ENCODE results near the gene VPS13C.

Gene VPS13C

DNA sequence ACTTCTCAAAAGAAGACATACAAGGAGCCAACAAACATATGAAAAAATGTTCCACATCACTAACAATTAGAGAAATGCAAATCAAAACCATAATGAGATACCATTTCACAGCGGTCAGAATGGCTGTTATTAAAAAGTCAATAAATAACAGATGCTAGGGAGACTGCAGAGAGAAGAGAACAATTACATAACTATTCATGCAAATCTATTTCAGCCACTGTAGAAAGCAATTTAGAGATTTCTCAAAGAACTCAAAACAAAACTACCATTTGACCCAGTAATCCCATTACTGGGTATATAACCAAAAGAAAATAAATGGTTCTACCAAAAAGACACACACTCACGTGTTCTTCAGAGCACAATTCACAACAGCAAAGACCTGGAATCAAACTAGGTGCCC, 116.3 kb downstream of the VPS13C start:
- in situ Hi-C loops (cut with MboI; ENCODE audit: low sequenced_read_pairs): no loop called here

DNA sequence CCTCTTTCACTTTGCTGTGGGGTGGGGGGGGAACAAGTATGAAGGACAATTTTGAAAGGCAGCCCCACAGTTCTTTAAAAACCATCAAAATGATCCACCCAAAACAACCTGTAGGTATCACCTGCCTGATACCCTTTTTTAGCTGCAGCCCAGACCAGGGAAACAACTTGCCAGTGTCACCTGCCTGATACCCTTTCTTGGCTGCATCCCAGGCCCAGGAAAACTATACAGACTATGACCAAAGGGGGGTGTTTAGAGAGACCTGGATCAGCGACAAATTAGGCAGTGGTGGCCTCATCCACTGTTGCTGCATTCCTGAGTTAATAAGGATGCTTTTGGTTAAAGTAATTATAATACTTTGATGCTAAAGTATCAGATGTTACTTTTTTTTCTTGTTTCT, 122.0 kb downstream of the VPS13C start:
- in situ Hi-C loops (cut with MboI; ENCODE audit: low sequenced_read_pairs): no loop called here

DNA sequence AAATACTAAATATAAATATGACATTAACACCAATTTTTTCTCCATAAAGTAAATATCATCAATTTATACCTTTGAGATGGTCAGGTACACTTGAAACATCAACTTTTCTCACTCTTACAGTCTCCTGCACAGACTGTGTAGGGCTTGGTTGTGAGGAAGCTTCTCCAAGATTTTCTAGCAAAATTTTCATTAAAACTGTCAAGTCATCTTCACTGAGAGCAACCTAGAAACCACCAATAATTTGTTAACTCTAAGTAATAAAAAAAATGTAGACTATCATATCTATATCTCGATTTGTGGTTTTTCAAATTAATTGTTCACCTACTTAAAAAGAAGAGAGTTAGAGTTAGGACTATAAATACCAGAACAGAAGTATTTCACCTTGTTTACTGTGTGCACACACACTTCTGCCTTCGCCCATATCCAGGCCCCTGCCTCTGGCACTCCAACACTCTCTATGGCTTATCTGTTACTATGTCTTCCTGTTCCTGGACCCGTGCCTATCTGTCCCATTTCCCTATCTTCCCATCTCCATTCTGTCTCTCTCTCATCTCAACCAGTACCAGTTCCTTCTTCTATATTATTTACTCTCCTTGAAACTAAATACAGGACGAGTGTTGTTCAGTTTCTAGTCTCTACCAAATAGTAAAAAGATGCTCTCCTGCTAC, 123.6 kb downstream of the VPS13C start:
- in situ Hi-C loops (cut with MboI; ENCODE audit: low sequenced_read_pairs): no loop called here

DNA sequence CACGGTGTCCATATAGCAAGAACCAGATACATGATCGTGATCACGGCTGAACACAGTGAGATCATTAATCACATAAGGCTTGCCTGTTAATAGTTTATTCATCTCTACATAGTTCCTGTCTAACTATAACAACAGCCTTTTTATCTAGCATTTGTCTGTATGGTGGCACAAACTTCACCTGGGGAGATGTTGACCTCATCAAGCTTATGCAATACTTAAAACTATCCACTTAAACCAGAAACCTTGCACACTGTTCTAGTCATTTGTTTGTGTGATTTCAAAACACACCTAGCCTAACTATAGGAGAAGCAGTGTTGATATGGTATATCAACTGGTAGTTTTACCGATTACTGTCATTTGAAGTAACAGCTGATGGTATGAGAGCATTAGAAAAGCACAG, 124.8 kb downstream of the VPS13C start:
- in situ Hi-C loops (cut with MboI; ENCODE audit: low sequenced_read_pairs): no loop called here

DNA sequence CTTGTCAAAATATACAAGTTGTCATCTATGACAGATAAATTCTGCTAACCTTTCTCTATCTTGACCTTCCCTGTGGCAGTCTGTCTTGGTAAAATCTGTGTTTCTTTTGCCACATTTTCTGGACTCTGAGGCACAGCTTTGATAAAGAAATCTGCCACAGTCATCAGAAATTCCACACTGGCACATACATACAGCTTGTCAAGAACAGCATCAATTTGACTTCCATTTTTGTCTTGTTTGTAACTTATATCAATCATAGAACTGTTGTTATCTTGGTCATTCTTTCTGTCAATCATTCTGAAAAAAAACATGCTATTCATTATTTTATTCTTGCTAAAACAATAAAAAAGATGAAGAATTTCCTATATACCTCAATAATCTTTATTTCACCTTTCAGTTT, 130.8 kb downstream of the VPS13C start:
- in situ Hi-C loops (cut with MboI; ENCODE audit: low sequenced_read_pairs): no loop called here

DNA sequence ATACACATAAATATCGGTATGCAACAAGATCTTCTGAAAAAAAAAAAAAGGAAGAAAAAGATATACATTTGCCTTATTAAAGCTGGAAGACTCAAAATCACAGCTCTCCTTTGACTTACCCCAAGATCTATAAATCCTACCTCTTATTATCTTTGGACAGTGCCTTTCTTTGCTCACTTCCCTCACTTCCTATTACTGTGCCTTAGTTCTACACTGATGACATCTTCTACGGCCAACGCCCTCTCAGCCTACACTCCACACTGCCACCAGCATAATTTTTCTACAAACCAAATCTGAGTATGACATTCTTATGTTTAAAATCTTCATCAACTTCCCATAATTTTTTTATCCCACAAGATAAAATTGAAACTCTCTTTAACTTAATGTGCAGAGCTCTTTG, 137.1 kb downstream of the VPS13C start:
- in situ Hi-C loops (cut with MboI; ENCODE audit: low sequenced_read_pairs): no loop called here

DNA sequence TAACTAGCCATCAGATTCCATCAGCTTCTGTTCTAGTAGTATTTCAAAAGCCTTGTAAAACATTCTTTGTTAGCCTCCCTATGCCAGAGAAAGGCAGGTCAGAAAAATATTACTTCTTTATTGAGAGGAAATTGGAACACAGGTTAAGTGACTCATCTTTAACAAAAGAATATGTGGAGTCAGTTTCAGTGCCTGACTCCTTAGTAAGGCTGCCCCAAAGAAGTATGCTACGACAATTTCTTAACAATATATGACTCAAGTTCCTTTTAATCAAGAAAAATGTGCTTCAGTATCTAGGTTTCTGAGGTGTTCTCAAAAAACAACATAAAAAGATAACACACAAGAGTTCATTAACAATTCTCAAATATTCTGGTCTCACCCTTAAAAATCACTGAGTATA, 139.2 kb downstream of the VPS13C start:
- in situ Hi-C loops (cut with MboI; ENCODE audit: low sequenced_read_pairs): no loop called here

DNA sequence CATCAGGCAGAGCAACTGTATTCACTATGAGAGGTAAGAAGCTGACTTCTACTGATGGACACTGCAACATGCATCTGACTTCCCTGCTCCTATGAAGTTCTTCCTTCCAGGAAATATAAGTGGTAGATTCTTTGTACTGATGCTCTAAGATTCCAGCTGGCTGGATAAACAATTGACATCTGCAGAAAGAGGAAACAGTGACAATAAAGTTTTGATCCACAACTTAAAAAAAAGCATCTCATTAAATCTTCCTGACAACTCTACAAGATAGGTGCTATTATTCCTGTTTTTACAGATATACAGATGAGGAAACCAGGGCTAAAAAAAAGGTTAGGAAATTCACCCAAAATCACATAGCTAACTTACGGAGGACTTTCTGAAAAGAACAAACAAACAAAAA, 142.8 kb downstream of the VPS13C start:
- in situ Hi-C loops (cut with MboI; ENCODE audit: low sequenced_read_pairs): no loop called here

DNA sequence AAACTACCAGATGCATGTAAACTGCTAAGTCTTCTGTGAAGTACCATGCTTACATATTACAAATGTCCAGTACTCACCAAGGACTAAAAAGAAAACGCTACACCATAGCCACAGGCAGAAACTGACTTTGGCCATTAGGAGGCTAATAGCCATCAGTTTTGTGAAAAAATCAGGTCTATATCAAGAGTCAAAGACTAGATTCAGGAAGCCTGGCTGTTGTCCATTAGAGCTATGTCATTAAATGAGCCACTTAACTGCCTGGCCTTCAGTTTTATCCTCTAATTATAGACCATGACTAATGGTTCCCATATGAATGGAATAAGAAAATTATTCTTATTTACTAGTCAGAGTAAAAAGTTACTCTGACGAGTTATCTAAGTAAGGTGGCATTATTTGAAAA, 144.1 kb downstream of the VPS13C start:
- in situ Hi-C loops (cut with MboI; ENCODE audit: low sequenced_read_pairs): no loop called here

DNA sequence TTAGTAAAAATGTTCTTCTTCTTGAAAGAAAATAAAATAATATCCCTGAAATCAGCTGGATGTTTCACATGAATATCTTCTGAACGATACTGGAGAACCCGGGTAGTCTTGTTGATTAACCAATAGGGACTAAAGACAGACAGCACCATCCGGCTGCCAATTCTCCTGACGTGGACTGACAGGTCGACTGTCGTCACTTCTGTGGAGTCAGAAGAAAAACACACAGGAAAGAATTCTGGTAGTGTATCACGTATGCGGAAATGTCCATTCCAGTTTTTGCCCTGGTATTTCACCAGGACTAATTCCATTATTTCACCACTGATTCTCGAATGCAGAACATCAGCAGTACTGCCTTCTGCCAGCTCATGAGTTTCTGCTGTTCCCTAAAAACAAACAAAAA, 144.6 kb downstream of the VPS13C start:
- in situ Hi-C loops (cut with MboI; ENCODE audit: low sequenced_read_pairs): no loop called here

DNA sequence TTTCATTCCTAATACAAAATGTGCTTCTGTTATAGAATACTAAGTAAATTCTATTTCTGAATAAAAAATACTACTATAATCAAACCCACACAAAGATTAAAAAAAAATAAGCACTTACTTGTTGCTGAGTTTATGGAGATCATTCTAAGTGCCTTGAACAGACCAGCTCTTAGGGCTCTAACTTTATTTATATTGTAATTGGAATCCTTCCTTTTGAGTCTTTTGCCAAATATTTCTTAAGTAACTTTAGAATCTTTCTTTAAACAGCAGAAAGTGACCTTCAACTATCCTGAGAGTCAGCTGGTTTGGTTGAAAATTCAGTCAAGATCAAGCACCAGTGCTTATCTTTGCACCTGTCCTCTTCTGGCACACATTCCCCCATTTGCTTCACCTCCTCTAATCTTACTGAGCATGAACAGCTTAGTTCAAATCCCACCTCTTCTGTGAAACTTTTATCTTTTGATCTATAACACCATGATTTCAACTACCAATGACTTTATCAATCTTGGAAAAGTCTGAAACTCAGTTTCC, 149.3 kb downstream of the VPS13C start:
- in situ Hi-C loops (cut with MboI; ENCODE audit: low sequenced_read_pairs): no loop called here

DNA sequence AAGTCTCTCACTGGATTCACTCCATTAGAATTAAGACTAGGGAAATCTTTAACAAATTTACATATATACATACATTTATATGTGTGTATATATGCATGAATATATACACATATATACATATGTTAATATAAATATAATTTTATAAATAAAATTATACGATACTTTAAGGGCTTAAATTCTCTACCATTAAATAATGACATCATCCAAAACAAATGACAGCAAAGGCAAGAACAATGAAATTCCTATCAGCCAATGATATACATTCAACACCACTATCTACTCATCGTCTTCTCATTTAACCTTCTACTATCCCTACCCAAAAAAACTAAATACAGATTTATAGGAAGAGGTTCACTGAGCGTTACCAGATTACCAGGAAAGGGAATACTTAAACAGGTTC, 152.0 kb downstream of the VPS13C start:
- in situ Hi-C loops (cut with MboI; ENCODE audit: low sequenced_read_pairs): no loop called here

DNA sequence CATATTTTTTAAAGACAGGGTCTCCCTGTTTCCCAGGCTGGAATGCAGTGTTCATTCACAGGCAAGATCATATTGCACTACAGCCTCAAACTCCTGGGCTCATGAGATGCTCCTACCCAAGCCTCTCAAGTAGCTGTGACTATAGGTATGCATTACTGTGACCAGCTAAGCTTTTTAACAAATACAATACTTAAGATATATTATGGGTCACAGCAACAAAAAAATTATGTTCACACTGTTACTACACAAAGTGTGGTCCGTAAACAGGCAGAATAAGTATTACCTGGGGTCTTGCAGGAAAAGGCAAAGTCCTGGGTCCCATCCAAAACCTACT, 152.5 kb downstream of the VPS13C start:
- in situ Hi-C loops (cut with MboI; ENCODE audit: low sequenced_read_pairs): no loop called here

DNA sequence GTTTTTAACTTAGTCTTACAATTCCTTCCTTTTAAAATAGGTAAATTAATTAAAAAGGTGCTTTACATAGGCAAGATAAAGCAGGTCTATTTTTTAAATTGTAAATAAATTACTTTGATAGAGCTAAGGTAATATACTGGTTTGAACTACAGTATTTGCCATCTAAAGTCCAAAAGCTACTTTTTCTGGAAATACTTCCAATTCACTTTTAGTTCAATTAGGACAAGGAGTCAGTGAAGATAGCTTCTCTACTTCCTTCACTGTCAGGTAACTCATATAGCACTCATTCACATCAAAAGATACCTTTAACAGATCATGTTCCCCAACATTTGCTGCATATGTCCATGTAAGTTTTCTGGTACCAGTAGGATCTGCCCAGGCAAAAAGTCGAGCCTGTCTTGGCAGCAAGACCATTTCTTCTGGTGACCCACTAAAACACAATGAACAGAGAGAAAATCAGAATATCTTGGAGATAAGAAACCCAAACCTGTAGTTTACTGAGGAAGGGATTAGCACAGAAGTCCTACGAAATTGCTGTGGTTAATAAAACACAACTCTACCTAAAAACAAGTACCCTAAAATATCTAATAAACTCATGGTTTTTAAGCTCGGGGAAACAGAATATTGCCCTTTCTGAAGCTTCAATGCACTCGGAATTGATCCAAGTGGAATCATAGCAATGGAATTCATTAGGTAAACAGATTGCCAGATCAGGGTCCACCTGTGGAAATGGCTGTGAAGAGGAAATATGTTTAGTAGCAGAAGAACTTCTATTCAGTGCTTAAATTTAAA, 153.1 kb downstream of the VPS13C start:
- in situ Hi-C loops (cut with MboI; ENCODE audit: low sequenced_read_pairs): no loop called here

DNA sequence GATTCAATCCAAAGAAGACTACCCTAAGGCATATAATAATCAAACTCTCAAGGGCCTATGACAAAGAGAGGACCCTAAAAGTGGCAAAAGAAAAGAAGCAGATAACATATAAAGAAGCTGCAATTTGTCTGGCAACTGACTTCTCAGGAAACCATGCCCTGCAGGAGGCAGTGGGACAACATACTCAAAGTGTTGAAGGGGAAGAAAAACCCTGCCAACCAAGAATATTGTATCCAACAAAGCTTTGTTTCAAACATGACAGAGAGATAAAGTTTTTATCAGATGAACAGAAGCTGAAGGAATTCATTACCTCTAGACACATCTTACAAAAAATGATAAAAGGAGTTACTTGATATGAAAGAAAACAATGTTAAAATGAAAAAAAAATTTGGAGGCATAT, 167.1 kb downstream of the VPS13C start:
- in situ Hi-C loops (cut with MboI; ENCODE audit: low sequenced_read_pairs): no loop called here

DNA sequence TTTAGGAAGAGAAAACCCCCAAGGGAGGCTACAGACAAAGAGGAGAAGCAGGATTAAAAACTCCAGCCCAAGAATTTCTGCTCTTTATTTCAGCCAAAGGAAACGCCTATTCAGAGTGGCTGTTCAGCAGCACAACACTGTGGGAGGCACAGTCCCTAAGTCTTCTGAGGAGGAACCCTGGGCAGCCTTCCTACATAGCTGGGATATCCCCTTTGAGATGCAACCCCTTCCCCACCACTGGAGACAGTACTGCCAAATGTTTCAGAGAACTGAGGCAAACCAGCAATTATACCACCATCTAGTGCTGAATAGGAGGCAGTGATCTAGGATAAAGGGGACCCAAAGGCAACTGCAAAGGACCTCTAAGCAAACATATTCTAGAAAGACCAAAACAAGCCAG, 168.1 kb downstream of the VPS13C start:
- in situ Hi-C loops (cut with MboI; ENCODE audit: low sequenced_read_pairs): no loop called here

DNA sequence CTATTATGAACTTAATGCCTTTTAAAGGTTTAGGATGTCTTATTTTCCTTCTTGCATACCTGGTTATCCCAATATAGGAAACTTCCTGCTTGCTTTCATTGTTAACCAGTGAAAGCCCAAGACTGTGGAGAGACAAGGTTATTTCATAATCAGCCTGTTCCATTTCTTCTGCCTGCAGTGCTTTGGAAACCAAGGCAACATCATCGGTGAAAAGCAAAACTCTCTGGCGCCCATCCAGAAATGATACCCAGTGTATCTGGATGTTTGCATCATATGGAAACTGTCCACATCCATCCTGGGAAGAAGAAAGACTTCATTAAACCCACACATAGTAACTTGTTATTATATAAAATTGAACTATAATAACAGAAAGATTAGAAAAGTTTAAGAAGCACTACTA, 170.1 kb downstream of the VPS13C start:
- in situ Hi-C loops (cut with MboI; ENCODE audit: low sequenced_read_pairs): no loop called here

DNA sequence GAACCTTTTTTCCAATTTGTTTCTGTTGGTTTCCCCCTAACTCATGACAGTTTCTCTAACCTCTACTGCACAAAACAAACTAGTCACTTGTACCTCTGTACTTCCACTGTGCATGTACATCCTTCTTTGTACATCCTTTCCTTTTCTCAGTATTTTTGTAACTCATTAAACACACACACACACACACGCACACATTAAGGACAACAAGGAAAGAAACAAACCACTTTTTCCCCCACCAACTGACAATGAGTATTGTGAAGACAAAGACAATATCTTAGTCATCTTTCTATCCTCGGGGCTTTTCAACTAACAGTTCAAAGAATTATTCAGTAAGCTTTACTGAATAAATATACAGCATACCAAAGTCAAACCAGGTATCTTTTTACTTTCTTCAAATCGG, 170.5 kb downstream of the VPS13C start:
- in situ Hi-C loops (cut with MboI; ENCODE audit: low sequenced_read_pairs): no loop called here

DNA sequence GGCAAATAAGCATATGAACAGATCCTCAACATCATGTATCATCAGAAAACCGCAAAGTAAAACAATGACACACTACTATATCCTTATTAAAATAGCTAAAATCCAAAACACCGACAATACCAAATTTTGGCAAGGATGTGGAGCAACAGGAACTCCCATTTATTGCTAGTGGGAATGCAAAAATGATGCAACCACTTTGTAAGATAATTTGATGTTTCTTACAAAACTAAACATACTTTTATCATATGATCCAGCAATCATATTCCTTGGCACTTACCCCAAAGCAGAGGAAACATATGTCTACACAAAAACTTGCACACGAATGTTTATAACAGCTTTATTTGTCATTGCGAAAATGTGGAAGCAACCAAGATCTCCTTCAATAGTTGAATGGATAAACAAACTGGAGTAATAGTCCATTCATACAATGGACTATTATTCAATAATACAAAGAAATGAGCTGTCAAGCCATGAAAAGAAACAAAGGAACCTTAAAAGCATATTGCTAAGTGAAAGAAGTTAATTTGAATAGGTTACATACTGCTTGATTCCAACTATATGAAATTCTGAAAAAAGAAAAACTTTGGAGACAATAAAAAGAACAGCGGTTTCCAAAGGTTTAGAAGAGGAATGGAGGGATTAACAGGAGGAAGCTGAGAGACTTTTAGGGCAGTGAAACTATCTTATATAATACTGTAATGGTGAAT, 172.0 kb downstream of the VPS13C start:
- in situ Hi-C loops (cut with MboI; ENCODE audit: low sequenced_read_pairs): no loop called here

DNA sequence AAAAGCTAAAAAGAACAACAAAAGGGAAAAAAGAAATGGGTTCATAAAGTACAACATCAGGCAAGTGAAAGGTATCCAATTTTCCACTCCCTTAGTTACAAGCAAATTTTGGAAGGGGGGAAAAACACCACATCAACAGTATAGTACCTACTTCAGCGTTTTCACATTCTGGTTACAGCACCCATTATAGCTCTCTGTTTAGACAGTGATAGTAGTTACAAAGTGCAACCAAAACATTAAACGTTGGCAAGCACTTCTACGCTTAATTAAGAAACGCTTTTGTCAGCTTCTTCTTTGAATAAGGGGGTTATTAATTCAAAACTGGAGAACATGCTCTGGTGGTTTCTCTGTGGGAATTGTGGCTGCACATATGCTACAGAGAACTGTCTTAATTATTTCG, 180.2 kb downstream of the VPS13C start:
- in situ Hi-C loops (cut with MboI; ENCODE audit: low sequenced_read_pairs): no loop called here

DNA sequence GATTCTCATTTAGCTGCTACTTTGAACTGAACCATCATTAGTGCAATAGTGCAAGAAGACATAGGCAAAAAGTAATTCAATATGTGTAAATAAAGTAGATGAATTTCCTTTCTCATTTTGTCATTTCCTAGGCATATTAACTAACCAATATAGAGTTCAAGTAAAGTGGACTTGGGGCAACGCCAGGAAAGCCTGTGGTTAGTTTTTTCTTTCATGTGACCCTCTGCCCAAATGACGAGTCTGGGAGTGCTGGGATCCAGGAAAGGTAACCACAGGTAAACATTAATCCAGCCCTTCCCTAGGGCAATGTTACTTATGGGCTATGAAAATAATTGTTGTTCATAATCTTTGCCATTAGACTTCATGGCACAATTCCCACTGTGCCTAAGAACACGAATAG, 181.0 kb downstream of the VPS13C start:
- in situ Hi-C loops (cut with MboI; ENCODE audit: low sequenced_read_pairs): no loop called here

DNA sequence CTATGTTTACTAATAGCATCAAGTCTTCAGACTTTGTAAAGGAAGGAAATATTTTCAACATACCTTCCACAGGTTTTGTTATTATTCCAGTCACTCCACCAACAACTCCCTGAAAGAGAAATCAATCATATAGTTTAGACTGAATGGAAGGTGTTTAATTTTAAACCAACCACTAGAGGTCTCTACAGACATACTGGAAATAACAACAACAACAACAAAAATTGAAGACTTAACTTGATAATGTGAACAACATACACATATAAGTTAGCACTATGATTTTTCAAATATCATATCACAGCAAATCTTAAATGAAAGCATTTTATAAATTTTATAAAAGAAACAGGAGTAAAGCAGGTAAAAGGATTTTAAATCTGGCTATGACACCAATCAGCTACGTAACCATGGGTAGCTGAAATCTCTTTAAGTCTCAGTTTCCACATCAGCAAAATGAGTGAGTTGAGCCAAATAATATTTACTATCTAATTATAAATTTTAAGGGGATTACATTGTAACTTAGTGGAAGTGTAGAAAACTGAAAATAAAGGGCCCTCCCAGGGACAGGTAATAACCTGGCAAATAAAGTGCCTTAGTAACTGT, 188.2 kb downstream of the VPS13C start:
- in situ Hi-C loops (cut with MboI; ENCODE audit: low sequenced_read_pairs): no loop called here

Measured in hTERT RPE-1 (cell line).